Astrocyte (in vitro differentiated cells and primary cell): ENCODE results near the gene NTM. TPM values are rescaled to one million over a fixed set of nuclear protein-coding genes. Genes with fewer than 3 reads are reported as not detected.
A peak's percentile ranks its signal among the peaks of the same experiment; 100 is the strongest.
"Not testable (repeated sequence)": the region's sequence is repeated elsewhere in the genome, so short reads cannot be mapped to it uniquely, and the experiment has no call there.

ENCODE experiments used
- DNase-seq: peaks from one replicate; pipeline ENCODE4 v3.0.0-alpha.2; 2010; ENCODE audit warnings: low read depth
- FAIRE-seq: peaks from 2 replicates; lab custom pipeline; 2011; peaks lifted over from hg19 to GRCh38; lab: Jason Lieb, UNC
- H2AFZ ChIP-seq: 2 replicates; pipeline ENCODE4 v1.6.0; 2012; ENCODE audit warnings: low read depth, low read length, inconsistent platforms
- H3K27ac ChIP-seq: 2 replicates; pipeline ENCODE4 v1.5.1; 2011; ENCODE audit warnings: low read depth, low read length, inconsistent platforms
- H3K27me3 ChIP-seq: 2 replicates; pipeline ENCODE4 v1.6.0; 2011; ENCODE audit warnings: low read length, inconsistent platforms; ENCODE audit not compliant: insufficient read depth
- H3K36me3 ChIP-seq: 2 replicates; pipeline ENCODE4 v1.5.1; 2011; ENCODE audit warnings: low read length, inconsistent platforms; ENCODE audit not compliant: insufficient read depth
- H3K4me1 ChIP-seq: 2 replicates; pipeline ENCODE4 v1.5.1; 2011; ENCODE audit warnings: low read length, inconsistent platforms; ENCODE audit not compliant: insufficient read depth
- H3K4me2 ChIP-seq: 2 replicates; pipeline ENCODE4 v1.6.0; 2012; ENCODE audit warnings: low read length, inconsistent platforms
- H3K4me3 ChIP-seq: 2 replicates; pipeline ENCODE4 v1.5.1; 2011; ENCODE audit warnings: low read depth, mild to moderate bottlenecking, low read length, inconsistent platforms; ENCODE audit not compliant: insufficient read depth
- H3K79me2 ChIP-seq: 2 replicates; pipeline ENCODE4 v1.6.0; 2012; ENCODE audit warnings: mild to moderate bottlenecking, low read length, inconsistent platforms; ENCODE audit not compliant: insufficient read depth
- H3K9ac ChIP-seq: 2 replicates; pipeline ENCODE4 v1.6.0; 2012; ENCODE audit warnings: mild to moderate bottlenecking, low read length, inconsistent platforms
- H3K9me3 ChIP-seq: 2 replicates; pipeline ENCODE4 v1.5.1; 2012; ENCODE audit warnings: low read depth, mild to moderate bottlenecking, low read length, inconsistent platforms; ENCODE audit not compliant: insufficient read depth
- H4K20me1 ChIP-seq: 2 replicates; pipeline ENCODE4 v1.6.0; 2012; ENCODE audit warnings: low read length, inconsistent platforms; ENCODE audit not compliant: insufficient read depth
- H3K27ac Mint-ChIP-seq: one replicate; pipeline ENCODE4 v1.8.0; 2021; ENCODE audit warnings: mild to moderate bottlenecking, mixed read lengths; ENCODE audit not compliant: unreplicated experiment
- H3K27me3 Mint-ChIP-seq: one replicate; pipeline ENCODE4 v1.8.0; 2021; ENCODE audit warnings: low read depth, mixed read lengths; ENCODE audit not compliant: unreplicated experiment
- H3K36me3 Mint-ChIP-seq: one replicate; pipeline ENCODE4 v1.8.0; 2021; ENCODE audit warnings: low read depth, mixed read lengths; ENCODE audit not compliant: unreplicated experiment
- H3K4me1 Mint-ChIP-seq: one replicate; pipeline ENCODE4 v1.8.0; 2021; ENCODE audit warnings: low read depth, mixed read lengths; ENCODE audit not compliant: unreplicated experiment
- H3K4me3 Mint-ChIP-seq: one replicate; pipeline ENCODE4 v1.8.0; 2021; ENCODE audit warnings: mild to moderate bottlenecking, moderate library complexity, mixed read lengths; ENCODE audit not compliant: unreplicated experiment
- H3K9me3 Mint-ChIP-seq: one replicate; pipeline ENCODE4 v1.8.0; 2021; ENCODE audit warnings: mild to moderate bottlenecking, mixed read lengths; ENCODE audit not compliant: unreplicated experiment
- CTCF ChIP-seq: IDR thresholded peaks from 2 replicates; pipeline ENCODE4 v1.5.1; 2011; ENCODE audit warnings: low read depth, mild to moderate bottlenecking, inconsistent platforms, low read length, moderate library complexity; ENCODE audit not compliant: insufficient read depth
- EZH2 ChIP-seq: IDR thresholded peaks from 2 replicates; pipeline ENCODE4 v1.6.1; 2012; ENCODE audit warnings: mild to moderate bottlenecking, low read length, inconsistent platforms; ENCODE audit not compliant: insufficient read depth
- total RNA-seq: library from RNA; stranded (reverse); gene quantifications from 2 replicates; pipeline ENCODE4 v1.2.1, GENCODE V29; 2021

NTM gene
- total RNA-seq, 1 donor from 2014 or later: 98.2 TPM

DNA sequence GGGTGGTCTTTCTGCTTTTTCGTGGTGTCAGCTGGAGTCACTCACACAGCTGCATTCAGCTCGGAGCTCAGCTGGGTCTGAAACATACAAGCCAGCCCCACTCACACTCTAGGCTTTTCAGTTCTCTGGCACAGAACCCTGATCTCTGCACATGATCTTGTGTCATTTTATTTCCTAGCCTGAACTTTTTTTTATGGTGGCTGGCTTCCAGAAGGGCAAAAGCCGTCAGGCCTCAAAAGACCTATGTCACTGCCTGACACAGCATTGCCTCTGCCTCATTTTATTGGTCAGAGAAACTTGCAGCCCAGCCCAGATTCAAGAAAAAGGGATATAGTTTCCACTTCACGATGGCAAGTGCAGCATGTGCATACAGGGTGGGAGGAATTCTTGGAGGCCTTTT lies 117.8 kb downstream of the NTM start:
- peaks cover 16% of the 10 kb centered on the region for H3K4me1 Mint-ChIP-seq
- peaks cover 7% of the 10 kb centered on the region for H3K27me3 ChIP-seq
- no peak overlapping the region for H3K27ac ChIP-seq
- no peaks in the 10 kb centered on the region for H3K9me3 ChIP-seq
- H3K4me2 ChIP-seq: no peak overlapping the region
- H3K4me1 ChIP-seq: no peaks in the 10 kb centered on the region
- no peaks in the 10 kb centered on the region for H3K36me3 Mint-ChIP-seq
- peaks cover 5% of the 10 kb centered on the region for H3K9me3 Mint-ChIP-seq
- FAIRE-seq: no peak
- H3K4me3 Mint-ChIP-seq: no peak overlapping the region
- H3K4me3 ChIP-seq: no peak overlapping the region
- H3K36me3 ChIP-seq: no peaks in the 10 kb centered on the region
- H3K9ac ChIP-seq: no peak overlapping the region
- no peaks in the 10 kb centered on the region for H3K79me2 ChIP-seq
- TF ChIP-seq CTCF (no peak), EZH2 (no peak)
- H3K27ac Mint-ChIP-seq: no peak overlapping the region
- no peak for DNase-seq
- H2AFZ ChIP-seq: no peak overlapping the region
- H4K20me1 ChIP-seq: no peaks in the 10 kb centered on the region
- H3K27me3 Mint-ChIP-seq: peaks cover 23% of the 10 kb centered on the region

DNA sequence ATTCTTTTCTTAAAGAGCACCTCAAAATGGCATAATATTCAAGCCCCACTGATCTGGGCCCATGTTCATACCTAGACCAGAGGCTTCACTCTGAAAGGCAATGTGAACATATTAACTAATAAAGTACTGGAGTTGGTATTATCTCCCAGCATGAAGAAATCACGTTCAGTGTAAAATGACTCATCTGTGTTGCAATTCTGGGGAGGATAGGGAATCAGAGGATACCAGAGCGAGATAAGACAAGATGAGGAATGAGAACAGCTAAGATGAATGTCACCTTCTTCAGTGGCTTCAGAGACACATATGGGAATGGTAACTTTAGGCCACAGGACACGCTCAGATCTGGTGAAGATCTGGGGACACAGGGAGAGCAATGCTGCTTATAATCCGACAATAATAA lies 121.1 kb downstream of the NTM start:
- Mint-ChIP-seq H3K36me3 (peaks cover 2% of the 10 kb centered on the region), H3K27me3 (peaks cover 35% of the 10 kb centered on the region), H3K27ac (no peak overlapping the region), H3K4me1 (peaks cover 8% of the 10 kb centered on the region), H3K9me3 (no peaks in the 10 kb centered on the region), H3K4me3 (no peak overlapping the region)
- TF ChIP-seq EZH2: no peak
- no peak for TF ChIP-seq CTCF
- Histone ChIP-seq H3K4me1 (no peaks in the 10 kb centered on the region), H3K27ac (no peak overlapping the region), H3K9me3 (no peaks in the 10 kb centered on the region), H3K79me2 (no peaks in the 10 kb centered on the region), H3K4me3 (no peak overlapping the region), H4K20me1 (no peaks in the 10 kb centered on the region), H2AFZ (no peak overlapping the region), H3K27me3 (peaks cover under 1% of the 10 kb centered on the region), H3K4me2 (no peak overlapping the region), H3K36me3 (no peaks in the 10 kb centered on the region), H3K9ac (no peak overlapping the region)
- DNase-seq (peak; percentile 8), FAIRE-seq (no peak)

GRCh38 chr11:131495423-131495822 lies 125.0 kb downstream of the NTM start:
- H4K20me1 ChIP-seq: no peaks in the 10 kb centered on the region
- DNase-seq (no peak), FAIRE-seq (no peak)
- H3K4me1 ChIP-seq: no peaks in the 10 kb centered on the region
- H3K9ac ChIP-seq: no peak overlapping the region
- no peak overlapping the region for H2AFZ ChIP-seq
- Mint-ChIP-seq H3K4me3 (no peak overlapping the region), H3K27me3 (peaks cover 32% of the 10 kb centered on the region), H3K4me1 (peaks cover 4% of the 10 kb centered on the region), H3K27ac (no peak overlapping the region), H3K36me3 (peaks cover 2% of the 10 kb centered on the region), H3K9me3 (no peaks in the 10 kb centered on the region)
- no peaks in the 10 kb centered on the region for H3K79me2 ChIP-seq
- no peaks in the 10 kb centered on the region for H3K9me3 ChIP-seq
- H3K4me3 ChIP-seq: no peak overlapping the region
- H3K27ac ChIP-seq: no peak overlapping the region
- H3K27me3 ChIP-seq: peaks cover 6% of the 10 kb centered on the region
- TF ChIP-seq CTCF (no peak), EZH2 (no peak)
- no peak overlapping the region for H3K4me2 ChIP-seq
- no peaks in the 10 kb centered on the region for H3K36me3 ChIP-seq

- peaks cover 11% of the 10 kb centered on the region for H3K9me3 Mint-ChIP-seq
- not testable (repeated sequence) for H3K4me3 Mint-ChIP-seq, H3K4me1 ChIP-seq, H4K20me1 ChIP-seq, H3K4me1 Mint-ChIP-seq, H2AFZ ChIP-seq, H3K36me3 ChIP-seq, DNase-seq, H3K27ac ChIP-seq, H3K4me3 ChIP-seq, H3K9me3 ChIP-seq, H3K79me2 ChIP-seq, H3K36me3 Mint-ChIP-seq, H3K4me2 ChIP-seq, FAIRE-seq, H3K27ac Mint-ChIP-seq, H3K9ac ChIP-seq
- peaks cover 49% of the 10 kb centered on the region for H3K27me3 Mint-ChIP-seq
- peaks cover 10% of the 10 kb centered on the region for H3K27me3 ChIP-seq
Observed at GRCh38 chr11:131497686-131498085, 127.3 kb downstream of the NTM start.
